HG03378 (cell line): Measurements from ENCODE around the gene RREB1.
A peak's percentile ranks its signal among the peaks of the same experiment; 100 is the strongest.

Experiments
- ATAC-seq: cut with Tn5 transposase; IDR thresholded peaks from one replicate; pipeline ENCODE4 v1.9.1; 2021; ENCODE audit warnings: mild to moderate bottlenecking, moderate library complexity; ENCODE audit not compliant: unreplicated experiment

The RREB1 gene

DNA sequence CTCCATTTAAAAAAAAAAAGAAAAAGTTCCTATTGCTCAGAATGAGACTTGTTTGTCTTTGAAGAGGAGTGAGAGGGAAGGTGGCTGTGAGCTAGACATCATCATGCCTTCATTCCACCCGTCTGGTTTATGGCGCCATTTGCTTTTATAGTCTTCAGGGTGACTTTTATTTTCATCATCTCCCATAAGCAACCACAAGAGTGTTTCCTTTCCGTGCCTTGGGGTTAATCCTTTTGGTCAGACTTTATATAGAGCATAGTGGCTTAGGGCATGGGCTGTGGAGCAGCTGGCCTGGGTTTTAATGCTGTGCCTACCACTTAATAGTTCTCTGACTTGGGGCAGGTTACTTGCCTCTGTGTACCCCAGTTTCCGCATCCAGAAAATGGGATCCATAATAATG is 77.8 kb downstream of the RREB1 start:
- no peak for ATAC-seq

DNA sequence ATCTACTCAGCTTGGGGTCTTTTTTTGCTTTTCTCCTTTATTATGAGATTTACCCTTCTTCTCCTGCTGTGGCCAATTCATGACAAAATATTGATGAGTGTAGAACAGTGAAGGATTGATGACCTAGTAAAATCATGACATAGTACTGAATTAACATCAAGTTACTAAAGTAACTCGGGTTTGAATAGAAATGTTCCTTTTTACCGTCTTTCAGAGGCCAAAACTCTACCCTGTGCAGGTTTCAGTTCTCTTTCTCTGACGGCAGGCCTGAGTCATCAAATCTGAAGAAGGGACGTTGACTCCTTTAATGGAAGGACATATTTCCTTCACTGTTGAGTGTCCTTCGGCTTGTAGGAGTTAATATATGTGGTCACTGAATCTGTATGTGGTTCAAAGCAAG is 80.7 kb downstream of the RREB1 start:
- peak; percentile 94 for ATAC-seq

DNA sequence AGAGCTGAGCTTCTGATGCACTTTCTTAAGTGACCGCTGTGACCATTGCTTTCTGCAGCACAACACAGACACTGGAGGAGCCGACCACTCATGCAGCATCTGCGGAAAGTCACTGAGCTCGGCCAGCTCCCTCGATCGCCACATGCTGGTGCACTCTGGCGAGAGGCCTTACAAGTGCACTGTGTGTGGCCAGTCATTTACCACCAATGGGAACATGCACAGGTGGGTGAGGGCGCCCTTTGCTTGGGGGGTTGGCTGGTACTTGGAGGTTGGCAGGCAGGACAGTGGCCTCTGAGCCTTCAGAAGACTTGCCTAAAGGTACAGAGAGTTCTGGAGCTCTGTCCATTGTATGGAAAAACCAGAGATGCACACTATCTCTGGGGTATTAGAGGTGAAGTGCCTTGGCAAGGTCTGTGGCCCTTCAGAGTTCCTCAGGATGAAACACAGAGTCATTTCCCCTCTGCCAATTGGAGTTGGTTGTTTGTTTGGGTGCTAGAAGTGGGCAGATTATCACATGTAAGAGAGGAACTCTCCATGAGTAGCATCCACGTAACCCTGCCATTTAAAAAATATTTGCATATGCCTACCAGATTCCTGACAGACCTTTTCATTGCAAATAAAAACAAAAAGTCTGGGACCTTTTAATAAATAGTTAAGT is 81.5 kb downstream of the RREB1 start:
- ATAC-seq = no peak

DNA sequence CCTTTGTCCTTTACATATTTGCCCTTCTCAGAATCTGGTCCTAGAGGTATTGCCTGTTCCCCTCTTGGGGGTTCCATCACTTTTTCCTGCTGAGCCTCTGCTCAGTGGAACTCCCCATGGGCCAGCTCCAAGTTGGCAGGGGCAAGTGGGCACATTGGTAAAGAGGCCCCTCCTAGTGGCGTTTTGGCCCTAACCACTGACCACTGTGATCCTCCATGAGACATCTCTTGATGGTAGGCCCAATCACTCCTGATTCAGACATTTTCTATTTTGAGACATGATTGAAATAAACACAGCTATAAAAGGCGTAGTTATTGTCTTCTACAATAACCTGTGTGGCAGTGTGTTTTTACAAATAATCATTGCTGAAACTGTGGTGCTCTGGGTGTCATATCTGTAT is 83.0 kb downstream of the RREB1 start:
- no peak for ATAC-seq

DNA sequence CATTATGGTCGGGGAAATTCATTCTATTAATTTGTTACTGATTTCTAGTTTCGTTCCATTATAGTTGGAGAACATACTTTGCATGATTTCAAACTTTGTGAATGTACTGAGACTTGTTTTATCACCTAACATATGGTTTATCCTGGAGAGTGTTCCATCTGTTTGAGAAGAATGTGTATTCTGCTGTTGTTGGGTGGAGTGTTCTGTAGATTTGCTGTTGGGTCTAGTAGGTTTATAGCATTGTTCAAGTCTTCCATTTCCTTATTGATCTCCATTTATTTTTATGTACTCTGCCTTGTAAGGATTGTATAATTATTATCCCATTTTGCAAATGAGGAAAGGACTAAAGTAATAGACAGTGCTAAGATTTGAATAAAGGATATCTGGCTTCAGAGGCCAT is 85.4 kb downstream of the RREB1 start:
- ATAC-seq = no peak

DNA sequence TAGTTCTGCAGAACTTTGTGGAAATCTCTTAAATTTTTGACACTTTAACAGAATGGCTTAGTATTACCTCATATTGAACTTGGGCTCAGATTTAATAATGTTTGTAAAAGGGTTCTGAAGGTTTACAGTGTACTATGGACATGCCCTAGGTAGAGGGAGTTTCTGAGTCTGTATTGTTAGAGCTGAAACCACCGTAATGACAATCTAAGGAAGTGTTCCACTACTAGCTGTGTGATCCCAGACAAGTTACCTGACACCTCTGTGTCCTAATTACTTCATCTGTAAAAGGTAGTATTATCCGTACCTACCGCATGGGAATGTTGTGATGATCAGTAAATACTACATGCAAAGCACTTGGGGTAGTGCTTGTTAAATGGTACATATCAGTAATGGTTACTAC is 86.9 kb downstream of the RREB1 start:
- no peak for ATAC-seq

DNA sequence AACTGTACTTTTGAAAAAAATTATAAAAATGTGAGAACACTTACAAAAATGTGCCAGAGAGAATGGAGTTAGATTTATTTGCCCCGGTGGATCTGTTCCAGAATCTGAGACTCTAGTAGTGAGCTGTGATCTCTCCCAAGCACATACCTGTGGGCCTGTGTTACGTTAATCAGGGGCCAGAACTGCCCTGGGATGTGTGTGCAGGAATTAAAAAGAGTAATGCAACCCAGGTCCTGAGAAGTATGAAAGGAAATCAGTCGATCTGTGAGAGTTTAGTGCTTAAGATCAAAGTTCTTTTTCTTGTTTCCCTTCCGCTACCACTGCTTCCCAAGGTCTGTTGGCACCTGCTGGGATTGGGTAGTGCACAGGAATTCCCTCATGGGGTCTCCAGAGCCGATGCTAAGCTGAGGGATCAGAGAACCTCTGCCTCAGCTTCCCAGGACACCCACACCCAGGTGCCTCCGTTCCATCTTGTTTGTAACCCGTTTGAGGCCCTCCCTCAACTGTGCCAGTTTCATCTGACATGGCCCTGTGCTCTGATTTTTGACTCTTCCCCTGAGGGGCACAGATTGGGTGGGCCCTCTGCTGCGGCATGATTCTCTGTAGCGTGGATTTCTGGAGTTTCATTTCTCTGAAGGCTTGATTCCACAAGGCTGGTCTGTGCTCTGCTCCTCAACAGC is 87.7 kb downstream of the RREB1 start:
- no peak for ATAC-seq

DNA sequence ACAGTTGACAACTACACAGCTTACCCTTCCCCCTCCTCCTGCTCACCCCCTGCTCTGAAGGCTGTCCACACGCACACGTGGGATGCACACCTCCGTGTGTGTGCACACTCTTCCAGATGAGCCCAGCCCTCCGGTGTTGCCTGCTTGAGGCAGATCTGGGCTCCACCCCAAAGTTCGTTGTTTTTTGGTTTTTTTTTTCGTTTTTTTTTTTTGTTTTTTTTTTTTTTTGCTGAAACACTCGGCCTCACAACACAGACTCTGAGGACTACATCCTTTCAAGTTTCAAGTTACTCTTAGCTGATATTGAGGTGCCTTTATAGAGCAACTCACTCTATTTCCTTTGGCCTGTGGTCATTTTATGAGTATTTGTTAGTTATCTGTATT is 88.2 kb downstream of the RREB1 start:
- no peak for ATAC-seq

DNA sequence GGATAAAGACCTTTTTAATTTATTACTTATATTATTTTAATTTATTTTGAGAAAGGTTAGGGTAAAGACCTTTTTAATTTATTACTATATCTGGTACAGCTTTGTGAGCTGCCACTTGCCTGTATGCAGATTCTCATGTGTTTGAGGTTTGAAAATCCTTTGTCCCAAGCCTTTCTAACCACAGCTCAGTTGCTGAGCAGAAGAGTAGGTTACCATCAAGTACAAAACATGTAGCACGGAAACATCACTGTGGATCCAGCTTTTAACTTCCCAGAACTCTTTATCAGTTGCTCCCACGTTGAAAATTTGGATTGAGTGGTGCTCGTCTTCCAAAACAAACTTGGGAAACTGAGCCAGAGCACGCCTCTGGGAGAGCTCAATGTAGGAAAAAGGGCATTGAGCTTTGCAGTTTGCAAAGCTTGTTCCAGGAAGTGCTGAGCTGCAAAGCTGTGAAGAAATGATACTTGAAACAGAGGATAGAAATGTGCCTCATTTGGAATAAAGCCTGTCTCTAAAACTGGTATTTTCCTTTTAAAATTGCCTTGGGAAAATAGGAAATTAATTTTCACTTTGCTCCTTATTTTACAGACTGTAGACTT is 89.0 kb downstream of the RREB1 start:
- no peak for ATAC-seq

DNA sequence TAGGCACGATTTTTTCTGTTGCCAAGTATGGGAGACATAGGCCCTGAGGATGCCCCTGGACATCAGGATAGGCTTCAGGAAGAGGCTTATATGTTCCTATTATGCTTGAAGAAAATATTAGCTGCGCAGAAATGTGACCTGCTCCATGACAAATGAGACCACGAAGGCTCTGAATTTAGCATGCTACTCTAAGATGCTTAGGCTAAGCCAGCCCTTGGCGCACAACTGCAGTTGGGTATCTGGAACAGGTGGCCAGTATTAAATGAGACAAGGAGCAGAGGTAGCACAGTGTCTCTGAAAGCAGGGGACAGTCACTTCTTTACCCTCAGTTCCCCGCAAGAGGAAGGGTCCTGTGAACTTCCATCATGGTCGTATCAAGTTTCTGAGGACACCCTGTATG is 90.0 kb downstream of the RREB1 start:
- no peak for ATAC-seq

DNA sequence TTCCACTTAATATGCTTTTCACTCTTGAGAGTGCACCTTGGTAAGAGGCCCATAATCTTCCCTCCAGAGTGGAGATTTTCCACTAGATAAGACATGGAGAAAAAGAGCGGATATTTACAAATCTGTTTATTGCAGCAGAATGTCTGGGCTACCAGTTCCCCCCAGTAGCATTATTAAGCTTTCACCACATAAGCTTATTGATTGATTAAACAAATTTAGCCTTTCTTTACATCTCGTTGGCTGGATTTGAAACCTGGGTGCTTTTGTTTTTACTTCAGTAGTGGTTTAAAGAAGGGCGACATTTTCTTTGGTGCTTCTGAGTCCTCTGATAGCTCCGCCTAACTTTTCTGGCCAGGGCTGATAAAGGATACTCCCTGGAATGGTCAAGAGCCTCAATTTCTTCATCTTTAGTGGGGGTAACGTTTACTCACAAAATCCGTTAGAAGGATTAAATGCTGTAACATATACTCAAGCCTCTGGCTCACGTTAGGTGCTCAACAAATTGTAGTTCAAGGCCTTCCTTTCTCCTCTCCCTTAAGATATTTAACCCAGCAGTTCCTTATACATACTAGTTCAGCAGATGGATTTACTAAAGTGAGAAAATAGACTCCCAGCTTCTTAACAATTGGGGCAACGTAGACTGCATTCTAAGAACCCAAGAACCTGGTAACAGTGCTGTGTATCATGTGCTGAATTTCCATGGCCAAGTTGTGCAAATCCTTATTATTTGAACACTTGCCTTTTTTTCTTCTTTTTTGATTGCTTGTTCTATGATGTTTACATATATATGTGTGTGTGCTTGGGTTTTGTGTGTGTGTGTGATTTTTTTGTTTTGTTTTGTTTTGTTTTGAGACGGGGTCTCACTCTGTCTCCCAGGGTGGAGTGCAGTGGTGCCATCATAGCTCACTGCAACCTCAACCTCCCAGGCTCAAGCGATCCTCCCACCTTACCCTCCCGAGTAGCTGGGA is 91.4 kb downstream of the RREB1 start:
- no peak for ATAC-seq

DNA sequence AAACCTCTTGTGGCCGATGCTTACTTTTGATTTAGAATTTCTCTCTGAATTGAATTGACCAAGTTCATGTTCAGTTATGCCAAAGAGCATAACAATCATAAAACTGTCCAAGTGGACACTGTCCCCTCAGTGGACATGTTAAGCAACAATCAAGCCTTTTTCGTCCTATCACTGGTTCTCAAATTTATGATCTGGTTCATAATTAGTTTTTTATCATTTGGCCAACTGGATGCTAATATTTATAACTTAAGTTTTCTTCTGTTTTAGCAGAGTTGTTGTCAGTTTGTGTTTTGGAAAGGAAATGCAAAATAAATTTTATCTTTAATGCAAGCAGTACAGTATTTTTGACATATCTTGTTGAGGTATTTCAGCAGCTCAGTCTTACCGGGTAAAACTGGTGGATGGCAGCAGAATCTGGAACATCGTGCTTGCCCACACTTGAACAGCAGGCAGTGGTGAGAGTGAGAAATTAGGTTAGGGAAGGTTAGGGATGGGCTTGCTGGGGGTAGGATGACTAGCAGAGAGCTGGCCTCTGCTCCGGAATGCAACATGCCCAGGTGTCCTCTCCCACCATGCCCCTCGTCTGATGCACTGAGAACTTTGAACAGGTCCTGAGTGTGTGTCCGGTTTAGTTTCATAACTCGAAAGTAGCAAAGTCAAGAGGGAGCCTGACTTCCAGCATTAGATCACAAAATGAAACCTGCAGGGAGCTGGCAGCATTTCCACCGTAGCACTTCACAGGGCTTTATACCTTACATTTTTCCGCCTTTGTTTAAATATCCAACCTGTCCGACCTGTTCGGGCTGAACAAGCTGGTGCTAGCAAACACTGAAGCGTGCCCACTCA is 93.1 kb downstream of the RREB1 start:
- no peak for ATAC-seq

DNA sequence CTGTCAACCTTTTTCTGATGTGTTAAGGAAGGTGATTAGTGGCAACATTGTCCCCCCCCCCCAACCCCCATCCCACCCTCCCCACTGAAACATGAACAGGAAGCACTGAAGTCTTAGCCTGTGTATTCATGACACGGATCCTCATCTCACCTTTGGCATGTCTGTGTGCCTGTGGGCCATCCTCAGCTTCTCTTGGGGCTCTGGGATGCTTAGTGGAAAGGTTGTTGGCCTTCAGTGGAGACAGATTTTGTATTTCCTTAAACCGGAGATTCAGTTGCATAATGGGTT is 93.6 kb downstream of the RREB1 start:
- no peak for ATAC-seq

DNA sequence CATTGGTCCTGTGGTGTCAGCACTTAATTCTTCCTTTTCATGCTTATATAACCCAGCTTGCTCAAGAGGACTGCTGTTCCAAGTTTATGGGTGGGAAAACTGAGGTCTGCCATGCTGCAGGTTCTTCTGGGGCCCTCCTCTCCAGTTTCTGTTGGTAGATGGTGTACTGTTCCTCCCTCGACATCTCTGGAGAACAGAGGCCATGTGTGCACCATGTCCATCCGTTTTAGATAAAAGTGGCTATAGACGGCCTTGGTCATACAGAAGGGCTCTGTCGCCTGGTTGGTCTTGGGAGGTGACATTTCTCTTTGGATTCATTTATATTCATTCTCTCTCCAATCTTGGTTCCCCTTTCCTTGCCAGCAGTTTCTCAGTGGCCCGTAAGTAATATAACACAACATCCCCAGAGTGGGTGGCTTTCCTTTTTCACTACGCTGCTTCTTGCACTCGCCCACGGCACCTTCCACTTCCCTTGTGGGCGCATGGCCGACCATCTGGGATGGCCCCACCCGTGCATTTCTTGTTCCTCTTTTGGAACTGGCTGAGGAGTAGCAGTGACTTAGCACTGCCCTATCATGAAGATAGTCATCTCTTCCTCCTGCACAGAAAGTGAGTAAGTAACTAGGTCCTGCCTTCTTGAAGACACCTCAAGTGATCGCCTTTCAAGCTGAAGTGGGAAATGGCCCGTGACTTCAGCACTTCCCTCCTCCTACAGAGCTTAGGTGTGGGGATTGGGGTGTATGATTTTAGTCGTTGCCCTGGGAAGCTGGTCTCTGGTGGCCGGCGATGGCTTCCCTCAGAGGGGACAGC is 94.2 kb downstream of the RREB1 start:
- ATAC-seq = peak; percentile 95

DNA sequence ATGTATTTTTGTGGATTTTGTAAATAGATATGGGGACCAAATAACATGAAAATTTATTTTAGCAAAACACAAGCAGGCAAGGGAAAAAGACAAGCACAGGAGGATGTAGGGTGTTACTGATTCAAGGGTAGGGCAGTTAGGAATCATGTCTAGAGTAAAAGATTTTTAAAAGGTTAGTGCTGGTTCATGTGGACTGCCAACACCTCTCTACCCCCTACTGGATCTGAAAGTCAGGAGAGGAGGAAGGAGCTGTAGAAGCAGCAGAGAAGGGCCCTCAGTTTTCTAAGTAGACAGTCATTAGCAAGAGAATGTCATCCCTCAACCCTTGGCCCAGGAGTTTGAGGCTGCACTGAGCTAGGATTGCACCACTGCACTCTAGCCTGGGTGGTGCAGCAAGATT is 95.2 kb downstream of the RREB1 start:
- ATAC-seq = no peak

DNA sequence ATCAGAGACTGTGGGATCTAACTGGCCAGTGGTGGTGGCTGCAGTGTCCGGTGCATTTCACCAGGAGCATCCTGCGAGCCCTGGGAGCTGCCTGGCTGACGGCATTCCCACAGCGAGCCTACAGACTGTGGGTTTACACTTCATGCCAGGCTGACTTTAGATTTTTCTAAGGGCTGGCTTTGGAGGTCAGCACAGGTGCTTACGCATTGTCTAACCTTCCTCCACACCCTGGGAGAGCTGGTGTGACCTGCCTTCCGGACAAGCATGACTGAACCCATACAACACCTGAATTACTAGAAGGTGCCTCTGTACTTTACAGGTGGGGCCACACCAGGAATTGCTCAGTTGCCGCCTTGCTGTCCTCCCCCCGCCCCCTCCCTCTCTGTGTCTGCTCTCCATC is 96.2 kb downstream of the RREB1 start:
- no peak for ATAC-seq

DNA sequence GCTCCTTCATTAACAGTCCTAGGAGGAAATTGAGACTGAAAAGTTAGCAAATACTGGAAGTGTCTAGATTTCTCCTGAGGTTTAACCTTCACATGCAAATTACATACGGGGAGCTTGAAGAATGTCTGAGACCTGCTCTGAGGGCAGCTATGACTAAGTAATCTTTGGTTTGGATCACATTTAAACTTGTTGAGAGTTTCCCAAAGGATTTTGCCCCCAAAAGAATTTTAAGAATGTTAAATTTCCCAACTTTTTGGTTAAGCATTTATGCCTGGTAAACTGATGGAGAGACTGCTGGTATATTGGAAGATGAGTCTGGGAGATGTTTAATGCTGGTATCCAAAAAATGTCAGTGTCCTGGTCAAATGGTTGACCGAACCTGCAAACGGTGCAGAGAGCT is 97.0 kb downstream of the RREB1 start:
- no peak for ATAC-seq

DNA sequence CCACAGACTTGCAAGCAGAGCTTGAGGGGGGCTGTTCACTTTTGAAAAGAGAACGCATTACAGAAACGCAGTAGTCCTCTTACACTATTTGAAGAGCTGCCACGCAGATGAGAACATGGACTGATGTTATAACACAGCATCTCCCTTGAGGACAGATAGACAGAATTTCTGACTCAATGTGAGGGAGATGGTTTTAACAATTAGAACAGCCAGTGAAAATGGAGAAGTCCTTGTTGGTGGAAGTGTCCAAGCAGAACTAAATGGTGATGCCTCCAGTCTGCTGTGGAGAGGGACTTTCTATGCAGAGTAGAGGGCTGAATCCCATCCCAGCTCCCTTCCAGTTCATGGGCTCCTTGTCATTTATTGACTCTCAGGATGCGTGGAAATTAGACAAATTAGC is 100.0 kb downstream of the RREB1 start:
- no peak for ATAC-seq

DNA sequence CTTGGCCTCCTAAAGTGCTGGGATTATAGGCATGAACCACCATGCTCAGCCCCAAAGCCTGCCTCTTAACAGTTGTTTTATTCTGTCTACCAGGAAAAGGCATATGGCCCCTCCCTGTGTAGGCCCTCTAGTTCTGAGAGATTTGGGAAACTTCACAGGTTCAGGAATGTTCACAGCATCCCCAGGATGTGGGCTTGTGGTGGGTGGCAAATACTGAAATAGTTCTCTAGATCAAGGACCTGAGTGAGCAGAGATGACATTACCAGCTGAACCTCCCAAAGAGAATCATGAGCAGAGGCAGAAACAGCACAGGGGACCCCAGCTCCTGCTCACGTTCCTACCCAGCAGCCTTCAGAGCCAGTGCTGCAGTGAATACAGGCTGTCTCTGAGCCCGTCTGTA is 105.7 kb downstream of the RREB1 start:
- no peak for ATAC-seq

DNA sequence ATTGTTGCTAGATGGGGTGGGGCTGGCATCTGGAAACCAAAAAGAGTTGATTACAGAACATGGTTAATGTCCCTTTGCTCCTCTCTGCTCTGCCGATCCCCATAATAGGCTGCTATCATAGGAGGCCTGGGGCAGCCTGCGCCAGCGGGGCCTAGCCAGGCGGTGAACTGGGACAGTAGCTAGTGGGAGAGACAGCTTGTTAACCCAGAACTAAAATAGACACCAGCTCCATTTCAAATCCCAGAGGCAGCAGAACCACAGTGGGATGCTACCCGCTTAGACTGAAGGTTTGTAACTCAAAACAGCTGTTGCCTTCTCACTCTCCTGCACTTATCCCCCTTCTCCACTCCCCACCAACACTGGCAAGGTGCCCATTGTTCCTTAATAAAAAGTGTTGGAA is 106.7 kb downstream of the RREB1 start:
- ATAC-seq = no peak
